NOMO-1 (cell line): ENCODE measurements around the gene GHRL.
A peak's percentile ranks its signal among the peaks of the same experiment; 100 is the strongest.

Source experiments
- DNase-seq, 2 experiments: peaks; one replicate each; lab custom pipeline; 2025; ENCODE audit not compliant: unreplicated experiment in 2 of 2; lab: John Stamatoyannopoulos, UW

Gene GHRL

DNA sequence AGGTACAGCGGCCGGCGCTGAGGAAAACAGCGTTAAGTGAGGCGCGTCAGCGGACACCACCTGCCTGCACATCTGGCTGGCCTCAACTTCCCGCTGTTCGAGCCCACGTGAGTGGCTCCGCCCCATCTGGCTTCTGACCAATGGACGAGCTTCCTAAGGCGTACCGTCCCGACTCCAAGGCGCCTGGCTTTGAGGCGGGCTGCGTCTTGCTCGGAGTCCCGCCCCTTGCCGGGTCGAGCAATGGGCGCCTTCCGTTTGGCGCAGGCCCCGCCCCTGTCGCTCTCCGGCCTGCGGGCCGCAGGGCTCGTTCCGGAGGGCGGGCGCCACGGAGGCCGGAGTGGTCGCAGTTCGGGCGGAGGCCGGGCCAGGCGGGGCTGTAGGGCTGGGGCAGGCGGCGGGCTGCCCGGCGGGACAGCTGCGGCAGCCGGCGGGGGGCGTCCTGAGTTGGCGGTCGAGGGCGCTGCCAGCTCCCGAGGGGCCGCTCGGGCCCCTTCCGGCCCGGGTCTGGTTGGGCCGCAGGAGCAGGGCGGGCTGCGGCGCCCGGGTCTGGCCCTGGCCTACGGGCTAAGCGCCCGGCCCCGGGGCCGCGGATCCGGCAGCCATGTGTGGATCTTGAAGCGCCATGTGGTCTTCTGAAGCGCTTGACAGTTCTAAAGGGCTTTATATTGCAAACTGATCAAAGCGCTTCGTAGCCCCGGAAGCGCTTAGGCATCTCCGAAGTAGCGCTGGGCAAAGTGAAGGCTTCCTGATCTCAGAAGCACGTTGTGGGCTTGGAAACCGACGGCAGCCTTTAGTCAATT is 44.4 kb downstream of the GHRL start, which contains the start of gene TATDN2:
Gene TATDN2 (plus strand): TSS at position 276 of the 800 bp plus-strand sequence. CDS start 742 bp downstream, outside the sequence.
- peak; percentile 92 to 97 for DNase-seq

GRCh38 chr3:10247679-10248183 is 45.0 kb downstream of the GHRL start:
- no peak for DNase-seq

DNA sequence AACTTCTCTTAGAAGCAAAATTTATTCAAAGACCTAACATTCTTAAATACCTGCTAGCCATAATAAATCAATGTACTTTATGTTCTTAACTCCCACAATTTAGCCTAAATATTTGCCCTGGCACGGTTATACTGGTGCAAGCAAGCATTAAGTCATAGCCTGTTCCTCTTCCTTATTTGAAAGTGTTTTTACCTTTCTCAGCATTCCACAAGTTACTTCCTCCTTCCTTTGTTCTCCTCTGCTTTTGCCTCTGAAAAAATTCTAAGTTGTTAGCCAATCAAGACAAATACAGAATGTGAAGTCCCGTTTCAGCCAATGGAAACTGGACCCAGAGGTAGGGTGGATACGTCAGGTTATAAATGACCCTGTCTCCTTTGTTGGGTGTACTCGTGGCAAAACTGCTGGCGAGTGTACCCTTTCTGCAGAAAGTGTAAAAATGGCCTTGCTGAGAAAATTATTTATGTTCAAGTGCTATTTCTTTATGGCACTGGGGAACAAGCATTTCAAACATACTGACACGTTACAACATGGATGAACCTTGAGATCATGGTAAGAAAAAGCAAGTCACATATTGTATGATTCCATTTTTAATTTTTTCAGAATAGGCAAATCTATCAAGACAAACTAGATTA is 47.5 kb downstream of the GHRL start:
- DNase-seq: no peak

DNA sequence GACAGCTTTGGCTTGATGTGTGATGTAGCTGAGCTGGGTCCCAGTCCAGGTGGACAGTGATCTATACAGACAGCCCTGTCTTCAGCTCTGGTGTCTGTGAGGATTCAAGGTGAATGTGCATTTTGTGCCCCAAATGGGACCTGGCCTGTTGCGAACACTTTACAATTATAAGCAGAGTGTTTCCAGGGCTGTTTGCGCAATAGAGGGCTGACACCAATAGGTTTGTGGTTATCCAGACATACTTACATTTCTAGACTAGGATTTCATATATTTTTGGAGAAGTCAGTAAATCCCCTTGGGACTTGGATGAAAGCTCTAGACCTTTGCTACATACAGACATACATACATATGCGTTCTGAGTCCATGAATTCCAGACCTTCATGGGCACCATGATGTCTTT is 48.7 kb downstream of the GHRL start:
- no peak for DNase-seq

GRCh38 chr3:10242182-10243065 is 50.3 kb downstream of the GHRL start:
- no peak for DNase-seq

- DNase-seq: no peak
Measured at GRCh38 chr3:10240799-10241198, 51.9 kb downstream of the GHRL start.

GRCh38 chr3:10238345-10239183 is 54.2 kb downstream of the GHRL start:
- no peak for DNase-seq
